IMR-90 (cell line): ENCODE data around the gene PDGFC. TPM values are rescaled to one million over a fixed set of nuclear protein-coding genes. Genes with fewer than 3 reads are reported as not detected.

Experiments
- ATAC-seq: fragments of 200-7000 bp; cut with Tn5 transposase; 2 replicates; pipeline ENCODE4 v1.9.1; 2020; ENCODE audit warnings: low read depth, mild to moderate bottlenecking, moderate library complexity
- BruUV-seq: library from RNA; stranded (reverse); fragments of 400-500 nt; replicated peaks from 2 replicates; lab custom pipeline; 2021; lab: Mats Ljungman, UMichigan
- CTCF ChIA-PET: fragments of 300-600 bp; formaldehyde crosslinking; extraction: SDS; loops from one replicate; lab custom pipeline; 2021; ENCODE audit warnings: antibody characterized with exemption; lab: Yijun Ruan, JAX
- POLR2A ChIA-PET: fragments of 300-600 bp; sonication (Branson Sonifier 250); formaldehyde crosslinking; loops from one replicate; lab custom pipeline; 2022; ENCODE audit warnings: antibody characterized with exemption; ENCODE audit not compliant: unreplicated experiment; lab: Charles Lee
- DNase-seq: peaks from one replicate; pipeline ENCODE4 v3.0.0; 2013
- H2AFZ ChIP-seq: replicated peaks from 2 replicates; pipeline ENCODE3; 2013; ENCODE audit warnings: low read length, mild to moderate bottlenecking; ENCODE audit not compliant: poor library complexity
- H2AK5ac ChIP-seq: 2 replicates; pipeline ENCODE4 v1.6.1; 2013; ENCODE audit warnings: low read depth, low read length, inconsistent platforms
- H2AK9ac ChIP-seq: replicated peaks from 2 replicates; pipeline ENCODE3; 2013; ENCODE audit warnings: mild to moderate bottlenecking, low read depth, low read length, moderate library complexity; ENCODE audit not compliant: poor library complexity
- H2BK120ac ChIP-seq: 2 replicates; pipeline ENCODE4 v1.6.1; 2013; ENCODE audit warnings: low read depth, low read length, inconsistent platforms
- H2BK15ac ChIP-seq: 3 replicates; pipeline ENCODE4 v1.6.1; 2013; ENCODE audit warnings: low read depth, low read length, inconsistent platforms
- H2BK20ac ChIP-seq: 2 replicates; pipeline ENCODE4 v1.6.1; 2013; ENCODE audit warnings: low read depth, mild to moderate bottlenecking, inconsistent platforms, low read length, moderate library complexity
- H2BK5ac ChIP-seq: 2 replicates; pipeline ENCODE4 v1.6.1; 2013; ENCODE audit warnings: mild to moderate bottlenecking, low read depth, low read length, inconsistent platforms; ENCODE audit not compliant: poor library complexity, severe bottlenecking
- H3K14ac ChIP-seq: replicated peaks from 2 replicates; pipeline ENCODE4 v1.6.1; 2013; ENCODE audit warnings: low read depth, low read length, inconsistent platforms
- H3K18ac ChIP-seq: 2 replicates; pipeline ENCODE4 v1.6.1; 2013; ENCODE audit warnings: low read depth, low read length, control low read depth
- H3K23ac ChIP-seq: 2 replicates; pipeline ENCODE4 v1.6.1; 2013; ENCODE audit warnings: low read depth, low read length, inconsistent platforms
- H3K27ac ChIP-seq: 2 replicates; pipeline ENCODE4 v1.5.1; 2013; ENCODE audit warnings: mild to moderate bottlenecking, control low read depth, low read length; ENCODE audit not compliant: insufficient read depth
- H3K27me3 ChIP-seq: 2 replicates; pipeline ENCODE4 v1.6.1; 2013; ENCODE audit warnings: low read length; ENCODE audit not compliant: control insufficient read depth, insufficient read depth
- H3K36me3 ChIP-seq: 2 replicates; pipeline ENCODE4 v1.6.1; 2013; ENCODE audit warnings: low read length, mixed read lengths; ENCODE audit not compliant: control insufficient read depth, insufficient read depth
- H3K4ac ChIP-seq: 2 replicates; pipeline ENCODE4 v1.6.1; 2013; ENCODE audit warnings: low read depth, low read length, inconsistent platforms
- H3K4me1 ChIP-seq: 2 replicates; pipeline ENCODE4 v1.6.1; 2013; ENCODE audit warnings: low read length, mixed read lengths; ENCODE audit not compliant: control insufficient read depth, insufficient read depth
- H3K4me2 ChIP-seq: 2 replicates; pipeline ENCODE4 v1.6.1; 2013; ENCODE audit warnings: low read depth, mild to moderate bottlenecking, control low read depth, low read length, moderate library complexity
- H3K4me3 ChIP-seq: 2 replicates; pipeline ENCODE4 v1.5.1; 2013; ENCODE audit warnings: low read depth, mild to moderate bottlenecking, control low read depth, low read length, moderate library complexity; ENCODE audit not compliant: insufficient read depth
- H3K56ac ChIP-seq: 2 replicates; pipeline ENCODE4 v1.6.1; 2013; ENCODE audit warnings: low read length, inconsistent platforms; ENCODE audit not compliant: insufficient read depth; ENCODE audit errors: extremely low read depth
- H3K79me1 ChIP-seq, 2 experiments: 2 replicates each; pipeline ENCODE4 v1.6.1; 2013; ENCODE audit warnings: low read length in 2 of 2, inconsistent platforms in 1 of 2, low read depth in 1 of 2
- H3K9ac ChIP-seq: 2 replicates; pipeline ENCODE4 v1.6.1; 2013; ENCODE audit warnings: low read depth, low read length, control low read depth
- H3K9me1 ChIP-seq: 2 replicates; pipeline ENCODE4 v1.6.1; 2013; ENCODE audit warnings: low read length, inconsistent platforms; ENCODE audit not compliant: insufficient read depth
- H3K9me3 ChIP-seq: 2 replicates; pipeline ENCODE4 v1.6.1; 2013; ENCODE audit warnings: low read length; ENCODE audit not compliant: control insufficient read depth, insufficient read depth
- H4K20me1 ChIP-seq: 2 replicates; pipeline ENCODE4 v1.6.1; 2013; ENCODE audit warnings: low read length, inconsistent platforms; ENCODE audit not compliant: insufficient read depth
- H4K5ac ChIP-seq: 2 replicates; pipeline ENCODE4 v1.6.1; 2013; ENCODE audit warnings: mild to moderate bottlenecking, low read depth, low read length, control low read depth
- H4K8ac ChIP-seq, 2 experiments: 2 replicates each; pipeline ENCODE4 v1.6.1; 2013; ENCODE audit warnings: low read depth in 2 of 2, low read length in 2 of 2, control low read depth in 1 of 2, inconsistent platforms in 1 of 2
- H4K91ac ChIP-seq: 2 replicates; pipeline ENCODE4 v1.6.1; 2013; ENCODE audit warnings: low read depth, low read length, inconsistent platforms; ENCODE audit not compliant: insufficient read depth
- BHLHE40 ChIP-seq: fragments of 150-350 bp; IDR thresholded peaks from 2 replicates; pipeline ENCODE4 v1.6.1; 2016; ENCODE audit warnings: mild to moderate bottlenecking, low read depth, low read length
- CEBPB ChIP-seq: IDR thresholded peaks from 2 replicates; pipeline ENCODE4 v1.6.1; 2012; ENCODE audit warnings: low read depth, low read length, improper control_type of control experiment
- CHD1 ChIP-seq: IDR thresholded peaks from 2 replicates; pipeline ENCODE4 v1.6.1; 2012; ENCODE audit warnings: low read depth, low read length, improper control_type of control experiment
- FOS ChIP-seq: fragments of 150-350 bp; IDR thresholded peaks from 2 replicates; pipeline ENCODE4 v1.6.1; 2016; ENCODE audit warnings: low read depth, low read length
- MAFK ChIP-seq: IDR thresholded peaks from 2 replicates; pipeline ENCODE4 v1.6.1; 2012; ENCODE audit warnings: low read depth, low read length, improper control_type of control experiment
- MAZ ChIP-seq: IDR thresholded peaks from 2 replicates; pipeline ENCODE4 v1.6.1; 2012; ENCODE audit warnings: low read depth, mild to moderate bottlenecking, low read length, improper control_type of control experiment, moderate library complexity, borderline replicate concordance
- MXI1 ChIP-seq: IDR thresholded peaks from 2 replicates; pipeline ENCODE4 v1.6.1; 2012; ENCODE audit warnings: low read depth, mild to moderate bottlenecking, low read length, moderate library complexity, borderline replicate concordance
- NFE2L2 ChIP-seq: fragments of 150-350 bp; IDR thresholded peaks from 2 replicates; pipeline ENCODE4 v1.6.1; 2016; ENCODE audit warnings: low read depth, mild to moderate bottlenecking, low read length
- POLR2A ChIP-seq: IDR thresholded peaks from 2 replicates; pipeline ENCODE4 v1.6.1; 2012; ENCODE audit warnings: mild to moderate bottlenecking, low read depth, low read length
- RAD21 ChIP-seq: IDR thresholded peaks from 2 replicates; pipeline ENCODE4 v1.6.1; 2012; ENCODE audit warnings: low read length, improper control_type of control experiment
- RCOR1 ChIP-seq: IDR thresholded peaks from 2 replicates; pipeline ENCODE4 v1.6.1; 2012; ENCODE audit warnings: mild to moderate bottlenecking, low read length, improper control_type of control experiment; ENCODE audit not compliant: insufficient replicate concordance
- RFX5 ChIP-seq: IDR thresholded peaks from 2 replicates; pipeline ENCODE4 v1.8.0; 2012; ENCODE audit warnings: low read depth, mild to moderate bottlenecking, low read length, moderate library complexity
- SMC3 ChIP-seq: fragments of 150-350 bp; IDR thresholded peaks from 2 replicates; pipeline ENCODE4 v1.6.1; 2016; ENCODE audit warnings: low read depth, mild to moderate bottlenecking, antibody characterized with exemption, low read length, moderate library complexity
- WGBS, 2 experiments: methylation state at CpG; one replicate each; pipeline versions ENCODE4 v1.1.5 to v1.1.7; 2013; ENCODE audit warnings: missing lambda C conversion rate in 2 of 2; ENCODE audit not compliant: insufficient read length in 1 of 2; ENCODE audit errors: extremely low coverage in 2 of 2; 5-methylcytosine and 5-hydroxymethylcytosine counted together
- dilution Hi-C: fragments of 300-500 bp; cut with HindIII; formaldehyde crosslinking; loops from one replicate; pipeline ENCODE4 v1.14.3; 2018; ENCODE audit warnings: low sequenced_read_pairs; ENCODE audit not compliant: unreplicated experiment
- in situ Hi-C: fragments of 300-500 bp; cut with MboI; formaldehyde crosslinking; loops from 3 replicates; pipeline ENCODE4 v1.14.3; 2019; ENCODE audit warnings: low sequenced_read_pairs, inconsistent platforms, mixed read lengths
- intact Hi-C: fragments of 100-400 bp; cut with micrococcal nuclease; formaldehyde crosslinking; loops from 2 replicates; pipeline ENCODE4 v1.10.0; 2022
- polyA plus RNA-seq, 3 experiments: library from polyadenylated mRNA; depleted of rRNA; stranded (reverse); fragments of >200 nt; gene quantifications; 2 replicates each; pipeline ENCODE4 v1.2.3, GENCODE V29; 2012; ENCODE audit warnings: low replicate concordance in 1 of 3
- total RNA-seq: library from RNA; depleted of rRNA; stranded (reverse); fragments of >200 nt; gene quantifications from 2 replicates; pipeline ENCODE4 v1.2.3, GENCODE V29; 2012
- TF ChIP-seq, protein P1 (sequence below): conservative IDR thresholded peaks from 2 replicates; pipeline ENCODE4 v1.5.1; 2012; ENCODE audit warnings: mild to moderate bottlenecking, low read depth, low read length, improper control_type of control experiment
- TF ChIP-seq, protein P2 (sequence below): fragments of 150-350 bp; IDR thresholded peaks from 2 replicates; pipeline ENCODE4 v1.6.1; 2016; ENCODE audit warnings: low read depth, mild to moderate bottlenecking, low read length, moderate library complexity, borderline replicate concordance
- TF ChIP-seq, protein P3 (sequence below): fragments of 150-350 bp; IDR thresholded peaks from 2 replicates; pipeline ENCODE4 v1.6.1; 2017; ENCODE audit warnings: mild to moderate bottlenecking, antibody characterized with exemption, low read length, low read depth

PDGFC gene
- total and polyA plus RNA-seq, 2 of the 4 experiments (the other 2 are of a cell fraction), result 19.8 to 90.7 TPM

DNA sequence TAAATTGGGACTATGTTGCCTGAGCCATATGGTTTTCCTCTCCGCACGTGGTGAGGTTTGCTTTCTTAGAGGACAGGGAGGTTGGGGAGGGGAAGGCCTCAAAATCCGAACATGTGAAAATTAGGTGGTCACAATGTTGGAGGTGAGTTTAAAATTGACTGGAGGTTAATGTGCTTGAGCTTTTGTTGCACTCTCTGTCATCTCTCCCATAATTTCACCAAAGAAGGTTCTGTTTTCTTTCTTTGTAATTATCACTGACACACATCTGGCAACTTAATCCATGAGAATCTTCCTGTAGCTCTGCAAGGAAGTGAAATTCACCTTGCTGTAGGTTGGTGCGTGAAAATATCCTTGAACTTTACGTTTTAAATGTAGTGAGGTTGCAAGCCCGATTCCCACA, 225.5 kb downstream of the PDGFC start:
- dilution Hi-C loops, result no loop called here
- Histone ChIP-seq H3K9ac (no peak overlapping the region), H2AK5ac (no peak overlapping the region), H2AFZ (no peak overlapping the region), H3K36me3 (no peaks in the 10 kb centered on the region), H3K27ac (no peak overlapping the region), H3K79me1 (no peaks in the 10 kb centered on the region), H4K8ac (no peak overlapping the region), H3K14ac (no peak overlapping the region), H2AK9ac (no peak overlapping the region), H3K9me1 (no peaks in the 10 kb centered on the region), H3K27me3 (no peaks in the 10 kb centered on the region), H2BK5ac (no peak overlapping the region), H3K56ac (no peak overlapping the region), H3K4me1 (no peaks in the 10 kb centered on the region), H3K9me3 (peaks cover 2% of the 10 kb centered on the region; the same call in 1 of the 2 replicates), H3K18ac (no peak overlapping the region; the same call in 1 of the 2 replicates), H4K20me1 (no peaks in the 10 kb centered on the region), H3K4me3 (no peak overlapping the region), H3K4ac (peak overlapping the region; percentile 55; the same call in 1 of the 2 replicates), H3K4me2 (no peak overlapping the region), H3K23ac (no peak overlapping the region), H4K5ac (no peak overlapping the region), H2BK15ac (no peak overlapping the region), H2BK20ac (no peak overlapping the region), H4K91ac (no peak overlapping the region), H2BK120ac (no peak overlapping the region; the same call in 1 of the 2 replicates)
- CTCF ChIA-PET, result no interaction called here
- in situ Hi-C loops, result no loop called here
- POLR2A ChIA-PET, result no interaction called here
- BruUV-seq, result no TSS peak
- no CpG with 5 or more reads among the region's 6 CpGs for WGBS, 2 experiments
- TF ChIP-seq, protein P1, sequence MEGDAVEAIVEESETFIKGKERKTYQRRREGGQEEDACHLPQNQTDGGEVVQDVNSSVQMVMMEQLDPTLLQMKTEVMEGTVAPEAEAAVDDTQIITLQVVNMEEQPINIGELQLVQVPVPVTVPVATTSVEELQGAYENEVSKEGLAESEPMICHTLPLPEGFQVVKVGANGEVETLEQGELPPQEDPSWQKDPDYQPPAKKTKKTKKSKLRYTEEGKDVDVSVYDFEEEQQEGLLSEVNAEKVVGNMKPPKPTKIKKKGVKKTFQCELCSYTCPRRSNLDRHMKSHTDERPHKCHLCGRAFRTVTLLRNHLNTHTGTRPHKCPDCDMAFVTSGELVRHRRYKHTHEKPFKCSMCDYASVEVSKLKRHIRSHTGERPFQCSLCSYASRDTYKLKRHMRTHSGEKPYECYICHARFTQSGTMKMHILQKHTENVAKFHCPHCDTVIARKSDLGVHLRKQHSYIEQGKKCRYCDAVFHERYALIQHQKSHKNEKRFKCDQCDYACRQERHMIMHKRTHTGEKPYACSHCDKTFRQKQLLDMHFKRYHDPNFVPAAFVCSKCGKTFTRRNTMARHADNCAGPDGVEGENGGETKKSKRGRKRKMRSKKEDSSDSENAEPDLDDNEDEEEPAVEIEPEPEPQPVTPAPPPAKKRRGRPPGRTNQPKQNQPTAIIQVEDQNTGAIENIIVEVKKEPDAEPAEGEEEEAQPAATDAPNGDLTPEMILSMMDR, result no peak
- no peak for TF ChIP-seq NFE2L2
- no peak for TF ChIP-seq POLR2A
- TF ChIP-seq, protein P2, sequence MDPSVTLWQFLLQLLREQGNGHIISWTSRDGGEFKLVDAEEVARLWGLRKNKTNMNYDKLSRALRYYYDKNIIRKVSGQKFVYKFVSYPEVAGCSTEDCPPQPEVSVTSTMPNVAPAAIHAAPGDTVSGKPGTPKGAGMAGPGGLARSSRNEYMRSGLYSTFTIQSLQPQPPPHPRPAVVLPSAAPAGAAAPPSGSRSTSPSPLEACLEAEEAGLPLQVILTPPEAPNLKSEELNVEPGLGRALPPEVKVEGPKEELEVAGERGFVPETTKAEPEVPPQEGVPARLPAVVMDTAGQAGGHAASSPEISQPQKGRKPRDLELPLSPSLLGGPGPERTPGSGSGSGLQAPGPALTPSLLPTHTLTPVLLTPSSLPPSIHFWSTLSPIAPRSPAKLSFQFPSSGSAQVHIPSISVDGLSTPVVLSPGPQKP, result no peak
- no peak for TF ChIP-seq RCOR1
- TF ChIP-seq MAFK, result no peak
- no peak for TF ChIP-seq CHD1
- TF ChIP-seq RAD21, result no peak
- no peak for TF ChIP-seq SMC3
- TF ChIP-seq MAZ, result no peak
- no peak for TF ChIP-seq RFX5
- no peak for TF ChIP-seq MXI1
- TF ChIP-seq FOS, result no peak
- TF ChIP-seq, protein P3, sequence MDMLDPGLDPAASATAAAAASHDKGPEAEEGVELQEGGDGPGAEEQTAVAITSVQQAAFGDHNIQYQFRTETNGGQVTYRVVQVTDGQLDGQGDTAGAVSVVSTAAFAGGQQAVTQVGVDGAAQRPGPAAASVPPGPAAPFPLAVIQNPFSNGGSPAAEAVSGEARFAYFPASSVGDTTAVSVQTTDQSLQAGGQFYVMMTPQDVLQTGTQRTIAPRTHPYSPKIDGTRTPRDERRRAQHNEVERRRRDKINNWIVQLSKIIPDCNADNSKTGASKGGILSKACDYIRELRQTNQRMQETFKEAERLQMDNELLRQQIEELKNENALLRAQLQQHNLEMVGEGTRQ, result no peak
- TF ChIP-seq BHLHE40, result no peak
- TF ChIP-seq CEBPB, result no peak
- no peak for ATAC-seq
- DNase-seq, result no peak
- intact Hi-C loops, result no loop called here
